HG03045 (cell line): ENCODE measurements around the gene RBBP9.
"Not testable (repeated sequence)": the region's sequence is repeated elsewhere in the genome, so short reads cannot be mapped to it uniquely, and the experiment has no call there.

Source experiments
- ATAC-seq: cut with Tn5 transposase; IDR thresholded peaks from one replicate; pipeline ENCODE4 v1.9.1; 2021; ENCODE audit warnings: mild to moderate bottlenecking, moderate library complexity; ENCODE audit not compliant: unreplicated experiment

Gene RBBP9

GRCh38 chr20:18506744-18507143 lies 9.7 kb upstream of the RBBP9 start:
- ATAC-seq: no peak

- no peak for ATAC-seq
These were observed 7.5 kb upstream of the RBBP9 start for GRCh38 chr20:18504479-18505060.

- ATAC-seq: not testable (repeated sequence)
These were observed 4.6 kb upstream of the RBBP9 start for GRCh38 chr20:18501672-18502071.

GRCh38 chr20:18497603-18498002 lies 578 bp upstream of the RBBP9 start:
- ATAC-seq: no peak

GRCh38 chr20:18496042-18496441 lies 983 bp downstream of the RBBP9 start:
- ATAC-seq: no peak

GRCh38 chr20:18488301-18488700 lies 8.7 kb downstream of the RBBP9 start:
- ATAC-seq: no peak

- ATAC-seq: no peak
These were observed 15.4 kb downstream of the RBBP9 start for GRCh38 chr20:18481596-18481995.

- no peak for ATAC-seq
These were observed 19.2 kb downstream of the RBBP9 start for GRCh38 chr20:18477821-18478220.

GRCh38 chr20:18477218-18477617 lies 19.8 kb downstream of the RBBP9 start:
- no peak for ATAC-seq

GRCh38 chr20:18466894-18467730 lies 29.9 kb downstream of the RBBP9 start, which contains the start of the genes DZANK1 and POLR3F:
Gene DZANK1, minus strand, starts transcription at chr20:18467030. Its CDS starts 1,672 bp downstream, at chr20:18465358.
Gene POLR3F, plus strand, starts transcription at chr20:18467390. Its CDS starts 117 bp downstream, at chr20:18467507.
- peak; percentile 99 for ATAC-seq

- peak; percentile 27 for ATAC-seq
These were observed 30.5 kb downstream of the RBBP9 start for GRCh38 chr20:18466574-18466893.

GRCh38 chr20:18465536-18466200 lies 31.4 kb downstream of the RBBP9 start:
- no peak for ATAC-seq

GRCh38 chr20:18456600-18456999 lies 40.4 kb downstream of the RBBP9 start:
- no peak for ATAC-seq

- no peak for ATAC-seq
These were observed 53.1 kb downstream of the RBBP9 start for GRCh38 chr20:18443886-18444285.

- ATAC-seq: no peak
These were observed 56.6 kb downstream of the RBBP9 start for GRCh38 chr20:18440403-18440802.

- ATAC-seq: no peak
These were observed 60.2 kb downstream of the RBBP9 start for GRCh38 chr20:18436847-18437246.
